H1 (cell line): Measurements from ENCODE around the gene TNFRSF11A. TPM values are rescaled to one million over a fixed set of nuclear protein-coding genes. Genes with fewer than 3 reads are reported as not detected.

Experiments used
- CHD2 ChIP-seq: IDR thresholded peaks from 2 replicates; pipeline ENCODE4 v1.6.1; 2012; ENCODE audit warnings: low read length, improper control_type of control experiment
- JUN ChIP-seq: IDR thresholded peaks from 2 replicates; pipeline ENCODE4 v1.6.1; 2011; ENCODE audit warnings: low read depth, mild to moderate bottlenecking, improper control_type of control experiment, low read length
- NANOG ChIP-seq: IDR thresholded peaks from 2 replicates; pipeline ENCODE4 v1.6.1; 2011; ENCODE audit warnings: low read length, low read depth, mild to moderate bottlenecking, inconsistent platforms; ENCODE audit not compliant: insufficient read depth, poor library complexity, severe bottlenecking
- RFX5 ChIP-seq: IDR thresholded peaks from 2 replicates; pipeline ENCODE4 v1.6.1; 2011; ENCODE audit warnings: low read depth, low read length, improper control_type of control experiment, borderline replicate concordance
- RNF2 ChIP-seq: fragments of 200-900, 300-1000 bp; sonication (generic); IDR thresholded peaks from 2 replicates; pipeline ENCODE4 v1.7.1; 2016; ENCODE audit warnings: borderline replicate concordance, low read depth, mild to moderate bottlenecking, antibody characterized with exemption, low read length; ENCODE audit not compliant: poor library complexity, severe bottlenecking; ENCODE audit errors: missing control alignments
- SUZ12 ChIP-seq: fragments of 200-600 bp; sonication (generic); IDR thresholded peaks from 2 replicates; pipeline ENCODE4 v1.6.1; 2012; ENCODE audit warnings: mild to moderate bottlenecking, inconsistent platforms, low read length, moderate library complexity, mixed read lengths
- polyA plus RNA-seq, 7 experiments: library from polyadenylated mRNA; depleted of rRNA in 3 of 7; stranded (reverse) in 5 of 7; unstranded in 2 of 7; fragments of >200 nt in 5 of 7; fragments of 200-250 nt in 2 of 7; gene quantifications; 1 replicate in 5 of 7; 2 replicates in 1 of 7; 4 replicates in 1 of 7; pipeline versions ENCODE4 v1.2.1 to v1.2.3, GENCODE V29; 2011 to 2013; ENCODE audit warnings: missing spikeins in 2 of 7, mixed read lengths in 2 of 7
- total RNA-seq: library from RNA; stranded (reverse); fragmentation: NEBNext Ultra II Directional; extraction: Animal tissue kit (Norgen Biotek cat#: 25700); gene quantifications from 2 replicates; pipeline ENCODE4 v1.2.1, GENCODE V29; 2021
- TF ChIP-seq, protein P1 (sequence below): IDR thresholded peaks from 2 replicates; pipeline ENCODE4 v1.6.1; 2011; ENCODE audit warnings: low read depth, mild to moderate bottlenecking, low read length; ENCODE audit not compliant: insufficient read depth

TNFRSF11A gene
- total and polyA plus RNA-seq, 2 of the 8 experiments (the other 6 are each of a cell fraction or from before 2014, with no cell fraction given): 8.7 to 10.6 TPM

DNA sequence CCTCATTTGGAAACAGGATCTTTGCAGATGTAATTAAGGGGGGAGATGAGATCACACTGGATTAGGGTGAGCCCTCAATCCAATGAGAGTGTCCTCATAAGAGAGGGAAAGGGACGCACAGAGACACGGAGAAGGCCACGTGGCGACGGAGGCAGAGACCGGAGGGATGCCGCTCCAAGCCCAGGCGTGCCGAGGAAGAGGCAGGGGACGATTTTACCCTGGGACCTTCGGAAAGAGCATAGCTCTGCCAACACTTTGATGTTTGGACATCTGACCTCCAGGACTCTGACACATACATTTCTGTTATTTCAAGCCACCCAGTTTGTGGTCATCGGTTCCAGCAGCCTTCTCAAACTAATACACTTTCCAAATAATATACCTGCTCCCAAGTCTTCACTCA, 113.3 kb downstream of the TNFRSF11A start (continued):
- TF ChIP-seq NANOG (no peak), JUN (no peak), CHD2 (no peak), RFX5 (no peak), SUZ12 (no peak), RNF2 (no peak)
- TF ChIP-seq, protein P1, sequence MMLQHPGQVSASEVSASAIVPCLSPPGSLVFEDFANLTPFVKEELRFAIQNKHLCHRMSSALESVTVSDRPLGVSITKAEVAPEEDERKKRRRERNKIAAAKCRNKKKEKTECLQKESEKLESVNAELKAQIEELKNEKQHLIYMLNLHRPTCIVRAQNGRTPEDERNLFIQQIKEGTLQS: no peak
